C4-2B (cell line): ENCODE measurements around the gene SAP30BP.
A peak's percentile ranks its signal among the peaks of the same experiment; 100 is the strongest.

ENCODE experiments used
- H3K27ac ChIP-seq: fragments of 450-650 bp; 2 replicates; pipeline ENCODE4 v1.5.1; 2017
- ZFX ChIP-seq: fragments of 450-650 bp; IDR thresholded peaks from 2 replicates; pipeline ENCODE4 v1.6.1; 2017
- TF ChIP-seq, protein P1 (sequence below): fragments of 450-650 bp; conservative IDR thresholded peaks from 2 replicates; pipeline ENCODE4 v1.5.1; 2017; ENCODE audit warnings: mild to moderate bottlenecking

SAP30BP gene

DNA sequence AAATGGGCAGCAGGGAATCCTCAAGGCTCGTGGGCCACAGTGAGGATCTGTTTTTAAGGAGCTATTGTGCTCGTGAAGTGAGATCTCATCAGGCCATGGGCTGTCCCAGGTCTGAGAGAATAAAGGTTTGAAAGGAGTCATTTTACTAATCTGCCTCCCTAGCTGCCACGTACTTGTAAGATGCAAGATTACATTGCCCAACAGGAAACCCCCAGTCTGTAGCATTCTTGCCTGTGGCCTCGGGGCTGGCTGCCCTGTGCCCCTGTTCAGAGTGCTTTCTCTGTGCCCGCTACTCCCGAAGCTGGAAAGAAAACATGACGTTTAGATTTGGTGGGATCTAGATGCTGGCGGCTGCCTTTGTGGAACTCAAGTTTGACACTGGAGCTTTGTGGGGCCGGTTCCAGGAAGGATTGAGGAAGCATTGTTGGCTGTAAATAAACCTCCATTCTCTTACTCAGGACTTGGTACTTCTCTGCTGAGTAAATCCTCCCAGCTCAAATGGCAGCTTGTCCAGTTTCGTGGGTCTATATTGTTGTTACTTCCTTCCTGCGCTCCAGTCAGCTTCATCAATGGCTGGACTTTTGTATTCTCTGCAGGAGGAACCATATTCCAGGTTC is 21.2 kb downstream of the SAP30BP start:
- TF ChIP-seq, protein P1, sequence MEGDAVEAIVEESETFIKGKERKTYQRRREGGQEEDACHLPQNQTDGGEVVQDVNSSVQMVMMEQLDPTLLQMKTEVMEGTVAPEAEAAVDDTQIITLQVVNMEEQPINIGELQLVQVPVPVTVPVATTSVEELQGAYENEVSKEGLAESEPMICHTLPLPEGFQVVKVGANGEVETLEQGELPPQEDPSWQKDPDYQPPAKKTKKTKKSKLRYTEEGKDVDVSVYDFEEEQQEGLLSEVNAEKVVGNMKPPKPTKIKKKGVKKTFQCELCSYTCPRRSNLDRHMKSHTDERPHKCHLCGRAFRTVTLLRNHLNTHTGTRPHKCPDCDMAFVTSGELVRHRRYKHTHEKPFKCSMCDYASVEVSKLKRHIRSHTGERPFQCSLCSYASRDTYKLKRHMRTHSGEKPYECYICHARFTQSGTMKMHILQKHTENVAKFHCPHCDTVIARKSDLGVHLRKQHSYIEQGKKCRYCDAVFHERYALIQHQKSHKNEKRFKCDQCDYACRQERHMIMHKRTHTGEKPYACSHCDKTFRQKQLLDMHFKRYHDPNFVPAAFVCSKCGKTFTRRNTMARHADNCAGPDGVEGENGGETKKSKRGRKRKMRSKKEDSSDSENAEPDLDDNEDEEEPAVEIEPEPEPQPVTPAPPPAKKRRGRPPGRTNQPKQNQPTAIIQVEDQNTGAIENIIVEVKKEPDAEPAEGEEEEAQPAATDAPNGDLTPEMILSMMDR, result no peak
- no peak for TF ChIP-seq ZFX
- H3K27ac ChIP-seq, result no peak overlapping the region

DNA sequence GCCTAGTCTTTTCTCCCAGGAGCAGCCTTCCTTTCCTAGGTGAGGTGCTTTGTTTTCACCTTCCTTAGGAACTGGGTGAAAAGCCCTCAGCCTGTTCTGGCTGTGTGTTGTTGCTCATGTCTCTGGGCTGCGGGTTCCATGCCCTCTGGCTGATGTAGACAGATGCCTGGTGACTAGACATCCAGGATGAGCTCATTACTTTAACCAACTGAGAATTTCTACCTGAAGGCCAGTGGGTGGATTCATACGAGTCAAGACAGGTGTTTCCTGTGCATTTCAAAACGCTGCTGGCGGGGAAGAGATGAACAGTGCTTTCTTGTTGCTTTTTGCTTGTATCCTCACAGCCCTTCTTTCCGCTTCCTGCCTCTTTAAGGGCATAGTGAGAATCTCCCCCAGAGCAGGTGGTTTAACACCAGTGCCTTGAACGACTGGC is 22.3 kb downstream of the SAP30BP start:
- TF ChIP-seq ZFX, result no peak
- TF ChIP-seq, protein P1, result no peak
- no peak overlapping the region for H3K27ac ChIP-seq

DNA sequence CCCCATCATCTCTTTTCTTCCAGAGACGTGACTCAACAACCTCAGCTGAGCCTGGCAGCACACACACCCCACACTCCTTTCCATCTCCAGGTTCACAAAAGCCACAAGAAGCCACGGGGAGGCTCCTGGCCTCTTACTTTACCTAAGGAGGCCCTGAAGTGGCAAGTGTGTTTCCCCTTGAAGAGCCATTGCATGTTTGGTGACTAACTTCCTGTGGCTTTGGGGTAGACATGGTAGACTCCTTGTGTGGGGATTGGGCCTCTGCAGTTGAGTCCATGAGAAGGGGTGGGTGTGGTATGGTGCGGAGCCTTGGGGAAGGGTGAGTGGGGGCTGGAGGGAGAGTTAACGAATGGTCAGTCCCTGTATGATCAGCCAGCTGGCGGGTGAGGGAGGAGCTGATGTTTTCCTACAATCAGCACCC is 24.2 kb downstream of the SAP30BP start:
- no peak for TF ChIP-seq ZFX
- TF ChIP-seq, protein P1, result no peak
- H3K27ac ChIP-seq, result no peak overlapping the region

DNA sequence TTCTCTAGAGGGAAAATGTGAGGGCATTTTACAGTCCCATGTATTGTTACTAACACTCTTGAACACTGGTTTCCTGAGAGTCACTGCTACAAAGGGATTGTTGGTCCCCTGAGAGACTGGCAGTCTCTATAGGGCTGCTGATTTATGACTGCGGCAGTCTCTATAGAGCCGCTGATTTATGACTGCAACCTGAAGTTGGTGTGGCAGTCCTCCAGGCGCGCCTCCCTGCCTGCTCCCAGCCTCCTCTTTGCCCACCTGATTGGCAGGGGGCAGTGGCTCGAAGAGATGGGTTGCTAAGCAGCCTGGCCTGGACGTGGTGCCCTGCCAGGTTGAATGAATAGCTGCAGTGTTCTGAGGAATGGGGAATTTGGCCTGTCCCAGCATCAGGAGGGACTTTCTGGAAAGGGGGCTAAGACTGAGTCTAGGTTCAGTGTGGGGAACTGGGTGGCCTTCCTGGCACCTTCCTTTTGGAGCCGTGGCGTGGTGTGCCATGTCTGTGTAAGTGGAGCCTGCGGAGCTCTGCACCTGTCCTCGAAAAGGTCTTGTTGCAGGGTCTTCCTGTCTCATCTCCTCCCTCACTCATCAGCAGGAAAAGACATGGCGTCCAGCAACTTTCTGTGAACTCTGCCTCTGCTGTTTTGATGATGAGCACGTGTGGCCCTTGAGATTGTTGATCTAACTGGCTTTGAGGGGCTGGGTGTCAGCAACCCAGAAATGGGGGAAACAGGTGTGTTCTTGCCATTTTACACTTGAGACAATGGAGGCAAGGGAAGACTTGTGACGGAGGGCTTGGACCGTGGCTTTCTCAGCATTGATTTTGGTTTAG is 24.9 kb downstream of the SAP30BP start:
- TF ChIP-seq, protein P1, result no peak
- no peak for TF ChIP-seq ZFX
- H3K27ac ChIP-seq, result no peak overlapping the region; the same call in 1 of the 2 replicates

DNA sequence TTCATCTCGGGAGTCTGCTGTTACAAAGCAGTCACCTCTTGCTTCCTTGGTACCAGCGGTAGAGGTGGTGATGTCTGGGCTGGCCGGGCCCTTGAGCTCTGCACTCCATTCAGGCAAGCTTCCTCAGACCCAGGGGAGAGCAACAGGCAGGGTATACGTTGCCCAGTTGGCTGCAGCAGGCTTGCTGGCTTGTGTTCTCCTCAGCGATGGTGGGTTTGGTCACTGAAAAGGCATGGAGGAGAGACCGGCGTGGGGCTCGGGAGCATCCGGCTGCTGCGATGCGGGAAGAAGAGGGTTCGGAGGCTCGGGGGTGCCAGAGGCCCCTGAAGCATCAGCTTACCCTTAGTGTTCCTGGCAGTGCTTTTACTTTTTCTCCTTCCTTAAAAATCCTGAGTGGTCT is 25.8 kb downstream of the SAP30BP start:
- TF ChIP-seq, protein P1, result no peak
- no peak for TF ChIP-seq ZFX
- peak overlapping the region; percentile 49 for H3K27ac ChIP-seq

DNA sequence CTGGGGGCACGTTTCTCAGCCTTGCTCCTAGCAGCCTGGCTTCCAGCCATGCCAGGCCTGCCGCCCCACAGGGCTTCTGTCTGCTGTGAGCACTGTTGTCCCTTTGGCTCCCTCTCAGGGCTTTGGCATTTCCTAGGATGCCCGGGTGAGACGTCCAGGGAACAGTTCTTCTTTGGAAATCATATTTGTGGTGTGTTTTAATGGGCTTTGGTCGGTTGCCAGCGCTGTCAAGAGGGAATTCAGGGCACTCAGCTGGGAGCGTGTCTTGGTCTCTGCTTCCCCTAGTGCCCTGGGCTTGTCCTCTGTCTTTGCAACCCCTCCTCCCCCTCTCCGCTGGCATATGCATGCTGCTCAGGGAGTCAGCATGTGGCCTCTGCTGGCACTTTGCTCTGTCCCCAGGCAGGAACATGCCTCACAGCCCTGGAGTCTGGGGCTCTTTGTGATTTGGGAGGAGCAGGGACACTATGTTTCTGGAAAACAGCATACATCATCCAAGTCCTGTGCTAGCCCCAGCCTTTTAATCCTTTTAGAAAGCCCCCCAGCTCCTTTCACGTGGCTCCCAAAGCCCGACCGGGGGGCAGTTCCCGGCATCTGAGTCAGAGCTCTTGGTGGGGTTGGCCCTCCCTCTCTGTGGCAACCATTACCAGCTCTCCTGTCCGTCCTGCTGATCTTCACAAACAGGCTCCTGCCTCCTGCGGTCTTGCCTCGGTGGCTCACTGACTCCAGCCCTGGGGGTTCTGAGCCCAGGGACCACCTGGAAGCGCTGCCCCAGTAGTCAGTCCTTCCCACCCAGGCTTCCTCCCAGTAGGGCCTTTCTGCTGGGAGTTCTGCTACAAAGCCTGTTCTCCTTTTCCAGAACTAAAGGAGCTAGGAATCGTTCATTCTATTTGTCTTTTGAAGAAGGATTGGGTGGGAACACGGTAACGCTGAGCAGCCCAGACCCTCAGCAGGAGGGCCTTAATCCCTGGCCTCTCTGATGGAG is 26.7 kb downstream of the SAP30BP start:
- peak overlapping the region; percentile 49 for H3K27ac ChIP-seq

More for the DNA sequence above, 26.7 kb downstream of the SAP30BP start:
- TF ChIP-seq, protein P1, result no peak
- TF ChIP-seq ZFX, result no peak
